Measurements from ENCODE around the gene NPM3. TPM values are rescaled to one million over a fixed set of nuclear protein-coding genes. Genes with fewer than 3 reads are reported as not detected.

NPM3 gene
- total RNA-seq, 4 donors from 2014 or later, result 13.3 to 60.5 (median 31.1) TPM

DNA sequence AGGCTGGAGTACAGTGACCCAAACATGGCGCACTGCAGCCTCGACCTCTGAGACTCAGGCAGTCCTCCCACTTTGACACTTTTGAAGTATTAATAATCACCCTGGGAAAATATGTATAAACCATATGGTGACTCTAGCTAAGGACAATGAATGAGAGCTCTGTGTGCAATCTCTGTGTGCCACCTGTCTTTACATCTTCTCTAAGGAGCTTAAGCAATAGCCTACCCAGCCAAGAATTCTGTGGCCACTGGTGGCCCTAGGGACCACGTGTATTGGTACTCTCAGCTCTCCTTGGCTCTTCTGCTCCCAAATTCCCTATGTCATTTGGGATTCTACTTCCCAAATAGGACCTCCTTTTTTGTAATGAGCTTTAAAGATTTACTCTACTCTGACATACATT lies 31.0 kb downstream of the NPM3 start:
- no peak for DNase-seq (ENCODE audit: low spot score in 2 of 2)
- no peaks in the 10 kb centered on the region for H3K4me1 ChIP-seq
- WGBS, result 53% methylated on average over 3 of the region's 3 CpGs
- TF ChIP-seq POLR2A (IDR thresholded peaks at IDR 0.05) (no peak), EP300 (IDR thresholded peaks at IDR 0.05) (no peak), POLR2AphosphoS5 (IDR thresholded peaks at IDR 0.05) (no peak)
- TF ChIP-seq, protein P1, sequence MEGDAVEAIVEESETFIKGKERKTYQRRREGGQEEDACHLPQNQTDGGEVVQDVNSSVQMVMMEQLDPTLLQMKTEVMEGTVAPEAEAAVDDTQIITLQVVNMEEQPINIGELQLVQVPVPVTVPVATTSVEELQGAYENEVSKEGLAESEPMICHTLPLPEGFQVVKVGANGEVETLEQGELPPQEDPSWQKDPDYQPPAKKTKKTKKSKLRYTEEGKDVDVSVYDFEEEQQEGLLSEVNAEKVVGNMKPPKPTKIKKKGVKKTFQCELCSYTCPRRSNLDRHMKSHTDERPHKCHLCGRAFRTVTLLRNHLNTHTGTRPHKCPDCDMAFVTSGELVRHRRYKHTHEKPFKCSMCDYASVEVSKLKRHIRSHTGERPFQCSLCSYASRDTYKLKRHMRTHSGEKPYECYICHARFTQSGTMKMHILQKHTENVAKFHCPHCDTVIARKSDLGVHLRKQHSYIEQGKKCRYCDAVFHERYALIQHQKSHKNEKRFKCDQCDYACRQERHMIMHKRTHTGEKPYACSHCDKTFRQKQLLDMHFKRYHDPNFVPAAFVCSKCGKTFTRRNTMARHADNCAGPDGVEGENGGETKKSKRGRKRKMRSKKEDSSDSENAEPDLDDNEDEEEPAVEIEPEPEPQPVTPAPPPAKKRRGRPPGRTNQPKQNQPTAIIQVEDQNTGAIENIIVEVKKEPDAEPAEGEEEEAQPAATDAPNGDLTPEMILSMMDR (IDR thresholded peaks at IDR 0.05), result no peak
- H3K27me3 ChIP-seq, result peaks cover 15% of the 10 kb centered on the region
- H3K36me3 ChIP-seq, result no peaks in the 10 kb centered on the region
- H3K9me3 ChIP-seq, result no peaks in the 10 kb centered on the region
- no peak overlapping the region for H3K4me3 ChIP-seq
- H3K27ac ChIP-seq, result no peak overlapping the region

DNA sequence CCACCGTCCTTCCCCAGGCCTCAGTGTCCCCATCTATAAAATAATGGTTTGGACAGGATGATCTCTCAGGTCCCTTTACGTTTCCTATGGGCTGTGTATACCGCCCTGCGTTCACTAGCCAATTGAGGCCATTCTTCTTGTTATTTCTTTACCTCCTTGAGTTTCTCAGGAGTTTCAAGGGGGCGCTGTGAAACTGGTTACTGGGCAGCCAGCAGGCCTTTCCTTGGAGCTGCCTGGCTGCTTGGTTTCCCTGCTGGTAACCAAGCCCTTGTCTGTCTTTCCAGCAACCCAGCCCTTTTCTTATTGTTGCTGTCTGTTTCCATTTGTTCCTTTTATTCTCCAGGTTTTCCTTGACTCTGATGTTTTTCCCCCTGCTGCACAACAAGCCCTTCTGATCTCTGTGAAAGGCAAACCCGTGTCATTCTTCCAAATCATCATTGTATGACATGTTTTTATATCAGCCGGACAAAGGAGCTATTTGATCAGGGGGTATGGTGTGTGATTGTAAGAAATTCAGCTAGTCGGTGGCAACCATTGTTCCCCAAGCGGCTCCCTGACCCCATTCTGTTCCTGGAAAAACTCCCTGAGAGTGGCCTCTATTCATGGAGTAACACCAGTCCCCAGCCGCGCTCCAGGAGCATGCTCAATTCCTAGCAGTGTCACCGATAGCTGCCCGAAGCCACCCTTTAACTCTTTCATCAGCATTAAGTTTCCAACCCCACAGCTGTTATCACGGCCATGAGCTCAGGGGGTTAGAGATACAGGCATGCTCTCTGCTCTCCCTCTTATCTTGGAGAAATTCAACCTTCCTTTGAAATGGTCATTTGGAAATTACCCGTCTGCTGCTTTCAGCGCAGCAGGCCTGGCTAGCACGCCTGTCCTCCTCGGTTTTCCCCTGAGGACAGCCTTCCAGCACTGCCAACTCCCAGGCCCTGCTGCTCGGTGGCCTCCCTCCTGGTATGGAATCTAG lies 33.9 kb downstream of the NPM3 start:
- no peaks in the 10 kb centered on the region for H3K4me1 ChIP-seq
- H3K36me3 ChIP-seq, result no peaks in the 10 kb centered on the region
- peaks cover 11% of the 10 kb centered on the region for H3K27me3 ChIP-seq
- WGBS, result 77% methylated on average over 19 of the region's 19 CpGs
- H3K27ac ChIP-seq, result no peak overlapping the region
- DNase-seq (ENCODE audit: low spot score in 2 of 2), result no peak
- H3K9me3 ChIP-seq, result no peaks in the 10 kb centered on the region
- no peak overlapping the region for H3K4me3 ChIP-seq
- no peak for TF ChIP-seq POLR2A (IDR thresholded peaks at IDR 0.05)
- TF ChIP-seq, protein P1 (IDR thresholded peaks at IDR 0.05), result no peak
- TF ChIP-seq POLR2AphosphoS5 (IDR thresholded peaks at IDR 0.05), result no peak
- no peak for TF ChIP-seq EP300 (IDR thresholded peaks at IDR 0.05)

DNA sequence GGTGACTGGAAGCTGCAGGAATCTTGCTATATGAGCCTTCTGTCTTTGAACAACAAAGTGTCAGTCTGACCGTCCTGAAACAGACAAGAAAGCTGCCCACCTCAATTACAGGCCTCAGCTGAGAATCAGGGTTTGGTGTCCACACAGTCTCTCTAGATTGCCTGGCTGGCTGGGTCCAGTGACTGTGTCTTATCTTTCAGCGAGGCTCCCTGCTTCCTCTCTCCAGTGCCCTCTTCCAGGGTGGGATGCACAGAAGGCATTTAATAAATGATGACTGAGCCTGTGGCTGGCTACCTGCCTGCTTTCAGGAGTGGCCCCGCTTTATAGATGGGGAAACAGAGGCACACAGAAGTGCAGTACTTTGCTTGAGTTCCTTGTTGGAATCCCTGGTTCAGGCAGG lies 34.8 kb downstream of the NPM3 start:
- TF ChIP-seq, protein P1 (IDR thresholded peaks at IDR 0.05), result no peak
- TF ChIP-seq EP300 (IDR thresholded peaks at IDR 0.05) (no peak), POLR2A (IDR thresholded peaks at IDR 0.05) (no peak), POLR2AphosphoS5 (IDR thresholded peaks at IDR 0.05) (no peak)
- Histone ChIP-seq H3K9me3 (no peaks in the 10 kb centered on the region), H3K4me1 (no peaks in the 10 kb centered on the region), H3K27me3 (peaks cover 13% of the 10 kb centered on the region), H3K36me3 (no peaks in the 10 kb centered on the region), H3K27ac (no peak overlapping the region), H3K4me3 (no peak overlapping the region)
- 85% methylated on average over 3 of the region's 3 CpGs for WGBS
- no peak for DNase-seq (ENCODE audit: low spot score in 2 of 2)

DNA sequence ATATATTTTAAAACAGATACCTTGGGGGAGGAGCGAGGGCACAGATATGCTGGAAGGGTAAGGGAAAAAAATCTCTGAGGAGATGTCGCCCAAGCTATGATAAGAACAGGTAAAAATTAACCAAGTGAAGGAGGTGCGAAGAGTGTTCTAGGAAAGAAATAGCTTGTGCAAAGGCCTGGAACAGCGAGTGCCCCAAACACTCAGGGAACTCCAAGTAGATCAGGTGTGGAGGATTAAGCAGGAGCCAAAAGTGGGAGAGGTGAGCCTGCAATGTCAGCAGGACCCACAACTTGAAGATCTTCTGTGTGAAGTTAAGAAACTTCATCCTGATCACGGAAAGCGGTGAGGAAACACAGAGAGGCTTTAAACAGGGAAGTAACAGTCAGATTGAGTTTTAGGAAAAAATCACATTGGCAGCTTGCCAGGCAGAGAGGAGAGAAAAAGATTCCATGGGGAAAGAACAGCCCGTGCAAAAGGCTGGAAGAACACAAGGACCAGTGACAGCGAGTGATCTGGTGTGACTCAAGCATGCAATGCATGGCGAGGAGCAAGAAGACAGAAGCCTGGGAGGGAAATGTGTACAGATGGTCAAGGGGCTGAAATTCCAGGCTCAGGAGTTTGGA lies 38.1 kb downstream of the NPM3 start:
- no peak for TF ChIP-seq POLR2A (IDR thresholded peaks at IDR 0.05)
- no peak for TF ChIP-seq EP300 (IDR thresholded peaks at IDR 0.05)
- TF ChIP-seq POLR2AphosphoS5 (IDR thresholded peaks at IDR 0.05), result no peak
- TF ChIP-seq, protein P1 (IDR thresholded peaks at IDR 0.05), result no peak
- no peaks in the 10 kb centered on the region for H3K9me3 ChIP-seq
- H3K4me1 ChIP-seq, result no peaks in the 10 kb centered on the region
- H3K27me3 ChIP-seq, result peaks cover 9% of the 10 kb centered on the region
- no peak overlapping the region for H3K4me3 ChIP-seq
- H3K36me3 ChIP-seq, result no peaks in the 10 kb centered on the region
- DNase-seq (ENCODE audit: low spot score in 2 of 2), result no peak
- 72% methylated on average over 9 of the region's 9 CpGs for whole genome bisulfite sequencing
- no peak overlapping the region for H3K27ac ChIP-seq

DNA sequence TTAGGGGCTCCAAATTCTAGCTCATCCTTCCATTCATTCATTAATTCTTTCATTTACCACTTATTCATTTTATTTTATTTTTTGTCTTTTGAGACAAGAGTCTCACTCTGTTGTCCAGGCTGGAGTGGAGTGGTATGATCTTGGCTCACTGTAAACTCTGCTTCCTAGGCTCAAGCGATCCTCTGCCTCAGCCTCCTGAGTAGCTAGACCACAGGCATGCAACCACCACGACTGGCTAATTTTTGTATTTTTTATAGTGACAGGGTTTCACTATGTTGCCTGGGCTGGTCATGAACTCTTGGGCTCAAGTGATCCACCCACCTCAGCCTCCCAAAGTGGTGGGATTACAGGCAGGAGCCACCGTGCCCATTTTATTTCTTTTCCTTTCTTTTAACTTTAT lies 39.0 kb downstream of the NPM3 start:
- H3K36me3 ChIP-seq, result no peaks in the 10 kb centered on the region
- H3K4me3 ChIP-seq, result no peak overlapping the region
- WGBS, result 71% methylated on average over 3 of the region's 3 CpGs
- H3K4me1 ChIP-seq, result no peaks in the 10 kb centered on the region
- H3K27ac ChIP-seq, result no peak overlapping the region
- no peak for DNase-seq (ENCODE audit: low spot score in 2 of 2)
- no peaks in the 10 kb centered on the region for H3K9me3 ChIP-seq
- H3K27me3 ChIP-seq, result peaks cover 9% of the 10 kb centered on the region
- TF ChIP-seq EP300 (IDR thresholded peaks at IDR 0.05) (no peak), POLR2A (IDR thresholded peaks at IDR 0.05) (no peak)

All from suprapubic skin (tissue), 4 donors.